ENCODE data around the gene CANT1.

Gene CANT1

GRCh38 chr17:78993981-78994671, 15.4 kb downstream of the CANT1 start:
- FAIRE-seq, result no peak

- FAIRE-seq, result peak; percentile 13
These were observed 16.2 kb downstream of the CANT1 start for GRCh38 chr17:78993241-78993956.

- no peak for FAIRE-seq
These were observed 16.9 kb downstream of the CANT1 start for GRCh38 chr17:78992542-78993212.

GRCh38 chr17:78991906-78992532, 17.5 kb downstream of the CANT1 start:
- FAIRE-seq, result no peak

- no peak for FAIRE-seq
These were observed 18.4 kb downstream of the CANT1 start for GRCh38 chr17:78991017-78991738.

- FAIRE-seq, result no peak
These were observed 19.1 kb downstream of the CANT1 start for GRCh38 chr17:78990349-78991016.

- no peak for FAIRE-seq
These were observed 21.4 kb downstream of the CANT1 start for GRCh38 chr17:78988152-78988551.

- no peak for FAIRE-seq
These were observed 22.8 kb downstream of the CANT1 start for GRCh38 chr17:78986649-78987328.

GRCh38 chr17:78986048-78986648, 23.4 kb downstream of the CANT1 start:
- no peak for FAIRE-seq

GRCh38 chr17:78985395-78985794, 24.2 kb downstream of the CANT1 start:
- peak; percentile 62 for FAIRE-seq

GRCh38 chr17:78981010-78981888, 28.3 kb downstream of the CANT1 start:
- FAIRE-seq, result no peak

GRCh38 chr17:78980624-78980972, 29.0 kb downstream of the CANT1 start:
- FAIRE-seq, result no peak

- FAIRE-seq, result peak; percentile 34
These were observed 29.6 kb downstream of the CANT1 start, which contains the start of gene LGALS3BP for GRCh38 chr17:78979780-78980623. TSS of gene LGALS3BP (minus strand) at chr17:78979923. CDS start at chr17:78977191, 2,732 bp downstream.

- FAIRE-seq, result no peak
These were observed 31.3 kb downstream of the CANT1 start for GRCh38 chr17:78977997-78978973.

- FAIRE-seq, result no peak
These were observed 32.0 kb downstream of the CANT1 start for GRCh38 chr17:78977681-78977943.

GRCh38 chr17:78976907-78977680, 32.5 kb downstream of the CANT1 start:
- no peak for FAIRE-seq
